NCI-H128 (cell line): ENCODE results near the gene LONP2.
"Not testable (repeated sequence)": the region's sequence is repeated elsewhere in the genome, so short reads cannot be mapped to it uniquely, and the experiment has no call there.

Experiments used
- DNase-seq: peaks from one replicate; lab custom pipeline; 2025; ENCODE audit not compliant: unreplicated experiment; lab: John Stamatoyannopoulos, UW

Gene LONP2

GRCh38 chr16:48235058-48235555 is 9.0 kb upstream of the LONP2 start:
- DNase-seq = no peak

- no peak for DNase-seq
These were observed 8.5 kb upstream of the LONP2 start for GRCh38 chr16:48235556-48236136.

- no peak for DNase-seq
These were observed 7.8 kb upstream of the LONP2 start for GRCh38 chr16:48236286-48236685.

- DNase-seq = not testable (repeated sequence)
These were observed 4.0 kb upstream of the LONP2 start for GRCh38 chr16:48240147-48240546.

- no peak for DNase-seq
These were observed 729 bp downstream of the LONP2 start for GRCh38 chr16:48244863-48245195.

GRCh38 chr16:48246066-48246465 is 2.0 kb downstream of the LONP2 start:
- DNase-seq = no peak

- no peak for DNase-seq
These were observed 3.2 kb downstream of the LONP2 start, which contains the start of gene ABCC11 for GRCh38 chr16:48247311-48247710. ABCC11 (minus strand) TSS chr16:48247539; CDS start chr16:48231921, 15,618 bp downstream.

GRCh38 chr16:48250520-48251278 is 6.6 kb downstream of the LONP2 start:
- DNase-seq = no peak

GRCh38 chr16:48252013-48252412 is 7.9 kb downstream of the LONP2 start:
- DNase-seq = no peak

- DNase-seq = no peak
These were observed 12.6 kb downstream of the LONP2 start for GRCh38 chr16:48256579-48257177.

- DNase-seq = no peak
These were observed 17.5 kb downstream of the LONP2 start for GRCh38 chr16:48261569-48261968.

- no peak for DNase-seq
These were observed 18.5 kb downstream of the LONP2 start for GRCh38 chr16:48262631-48263030.

- no peak for DNase-seq
These were observed 24.9 kb downstream of the LONP2 start for GRCh38 chr16:48269011-48269410.

- DNase-seq = no peak
These were observed 27.6 kb downstream of the LONP2 start for GRCh38 chr16:48271728-48272127.

- no peak for DNase-seq
These were observed 28.8 kb downstream of the LONP2 start for GRCh38 chr16:48272837-48273421.

- no peak for DNase-seq
These were observed 30.4 kb downstream of the LONP2 start for GRCh38 chr16:48274476-48274875.

- no peak for DNase-seq
These were observed 32.0 kb downstream of the LONP2 start for GRCh38 chr16:48276102-48276501.

GRCh38 chr16:48277158-48277557 is 33.1 kb downstream of the LONP2 start:
- DNase-seq = no peak

- no peak for DNase-seq
These were observed 35.1 kb downstream of the LONP2 start for GRCh38 chr16:48279199-48279598.

- no peak for DNase-seq
These were observed 36.4 kb downstream of the LONP2 start for GRCh38 chr16:48280546-48280945.

GRCh38 chr16:48282636-48283263 is 38.6 kb downstream of the LONP2 start:
- no peak for DNase-seq
